GM12864 (cell line): ENCODE data around the gene CLCN3.

Experiments
- DNase-seq: peaks from one replicate; pipeline ENCODE4 v3.0.0-alpha.2; 2011; ENCODE audit warnings: low read depth
- H3K4me3 ChIP-seq: 2 replicates; pipeline ENCODE4 v1.5.1; 2011; ENCODE audit warnings: mild to moderate bottlenecking, low read depth, low read length, control low read depth
- TF ChIP-seq, protein P1 (sequence below): IDR thresholded peaks from 2 replicates; pipeline ENCODE4 v1.5.1; 2011; ENCODE audit warnings: low read depth, mild to moderate bottlenecking, moderate library complexity, low read length, control low read depth, inconsistent platforms; ENCODE audit errors: missing control alignments

The CLCN3 gene

DNA sequence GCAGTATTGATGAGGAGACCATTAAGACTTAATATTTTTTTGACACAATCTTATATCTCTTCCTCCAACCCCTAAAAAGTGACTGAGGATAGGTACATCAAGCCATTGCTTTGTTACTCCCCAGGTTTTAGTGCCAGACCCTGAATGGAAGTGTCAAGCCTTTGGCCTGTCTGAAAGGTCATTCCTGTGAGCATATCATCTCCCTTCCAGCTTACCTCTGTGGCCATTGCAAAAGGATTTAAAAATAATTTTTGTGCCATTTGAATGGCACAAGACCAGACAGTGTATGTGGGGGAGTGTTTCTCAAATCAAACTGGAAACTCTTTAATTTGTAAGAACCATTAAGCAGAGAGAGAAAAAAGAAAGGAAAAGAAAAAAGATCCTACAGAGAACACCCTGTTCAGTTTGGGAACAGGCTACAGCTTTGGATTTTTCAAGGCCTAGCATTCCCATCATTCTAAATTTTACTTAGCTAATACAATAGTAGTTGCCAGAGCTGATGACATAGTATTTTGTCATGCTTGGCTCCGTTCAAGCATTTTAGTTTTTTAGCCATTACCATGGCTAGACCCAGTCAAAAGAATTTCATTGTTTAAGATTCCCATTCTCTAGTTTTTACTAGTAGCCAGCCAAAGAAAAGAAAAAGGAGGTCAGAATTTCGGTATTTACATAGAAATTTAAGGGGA, 87.7 kb downstream of the CLCN3 start:
- TF ChIP-seq, protein P1, sequence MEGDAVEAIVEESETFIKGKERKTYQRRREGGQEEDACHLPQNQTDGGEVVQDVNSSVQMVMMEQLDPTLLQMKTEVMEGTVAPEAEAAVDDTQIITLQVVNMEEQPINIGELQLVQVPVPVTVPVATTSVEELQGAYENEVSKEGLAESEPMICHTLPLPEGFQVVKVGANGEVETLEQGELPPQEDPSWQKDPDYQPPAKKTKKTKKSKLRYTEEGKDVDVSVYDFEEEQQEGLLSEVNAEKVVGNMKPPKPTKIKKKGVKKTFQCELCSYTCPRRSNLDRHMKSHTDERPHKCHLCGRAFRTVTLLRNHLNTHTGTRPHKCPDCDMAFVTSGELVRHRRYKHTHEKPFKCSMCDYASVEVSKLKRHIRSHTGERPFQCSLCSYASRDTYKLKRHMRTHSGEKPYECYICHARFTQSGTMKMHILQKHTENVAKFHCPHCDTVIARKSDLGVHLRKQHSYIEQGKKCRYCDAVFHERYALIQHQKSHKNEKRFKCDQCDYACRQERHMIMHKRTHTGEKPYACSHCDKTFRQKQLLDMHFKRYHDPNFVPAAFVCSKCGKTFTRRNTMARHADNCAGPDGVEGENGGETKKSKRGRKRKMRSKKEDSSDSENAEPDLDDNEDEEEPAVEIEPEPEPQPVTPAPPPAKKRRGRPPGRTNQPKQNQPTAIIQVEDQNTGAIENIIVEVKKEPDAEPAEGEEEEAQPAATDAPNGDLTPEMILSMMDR: no peak
- no peak overlapping the region for H3K4me3 ChIP-seq
- no peak for DNase-seq

DNA sequence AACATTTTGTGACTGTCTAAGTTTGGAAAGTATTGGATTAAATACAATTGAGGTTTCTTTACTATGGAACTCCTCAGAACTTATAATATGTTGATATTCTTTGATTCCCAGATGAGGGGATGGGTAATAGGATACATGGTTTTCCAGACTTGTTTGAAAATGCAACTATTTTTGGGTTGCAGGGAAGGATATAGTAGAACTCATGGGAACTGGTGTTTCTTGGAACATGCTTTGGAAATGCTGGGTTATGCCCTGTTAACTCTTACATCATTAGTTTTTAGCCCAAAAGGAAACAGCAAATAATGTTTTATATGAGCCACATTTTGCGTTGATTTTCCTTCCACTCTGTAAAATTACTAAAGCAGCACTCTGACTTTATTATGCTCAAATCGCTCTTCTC, 95.4 kb downstream of the CLCN3 start:
- TF ChIP-seq, protein P1: no peak
- H3K4me3 ChIP-seq: no peak overlapping the region
- no peak for DNase-seq

DNA sequence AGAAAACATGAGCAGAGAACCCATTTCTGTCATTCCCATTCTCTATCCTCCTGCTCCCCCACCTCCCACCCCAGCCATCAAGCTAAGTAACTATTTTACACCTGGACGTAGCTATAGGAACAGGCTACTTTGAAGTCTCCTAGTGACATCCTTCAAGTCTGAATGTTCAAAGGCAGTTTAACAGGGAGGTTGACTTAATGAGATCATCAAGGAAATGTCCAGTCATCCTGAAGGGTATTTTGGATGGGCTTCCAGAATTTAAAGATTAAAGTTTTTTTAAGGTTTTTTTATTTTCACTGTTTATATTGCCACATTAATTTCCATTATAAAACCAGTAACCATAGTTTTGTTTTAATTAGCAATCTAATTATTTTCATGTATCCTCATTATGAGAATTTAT, 96.3 kb downstream of the CLCN3 start:
- no peak for DNase-seq
- H3K4me3 ChIP-seq: no peak overlapping the region
- TF ChIP-seq, protein P1: no peak

DNA sequence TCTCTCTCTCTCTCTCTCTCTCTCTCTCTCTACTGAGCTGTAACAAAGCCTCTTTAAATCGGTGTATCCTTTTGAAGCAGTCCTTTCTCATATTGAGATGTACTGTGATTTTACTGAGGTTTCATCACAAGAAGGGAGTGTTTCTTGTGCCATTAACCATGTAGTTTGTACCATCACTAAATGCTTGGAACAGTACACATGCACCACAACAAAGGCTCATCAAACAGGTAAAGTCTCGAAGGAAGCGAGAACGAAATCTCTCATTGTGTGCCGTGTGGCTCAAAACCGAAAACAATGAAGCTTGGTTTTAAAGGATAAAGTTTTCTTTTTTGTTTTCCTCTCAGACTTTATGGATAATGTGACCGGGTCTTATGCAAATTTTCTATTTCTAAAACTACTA, 100.2 kb downstream of the CLCN3 start:
- no peak overlapping the region for H3K4me3 ChIP-seq
- TF ChIP-seq, protein P1: no peak
- DNase-seq: no peak

DNA sequence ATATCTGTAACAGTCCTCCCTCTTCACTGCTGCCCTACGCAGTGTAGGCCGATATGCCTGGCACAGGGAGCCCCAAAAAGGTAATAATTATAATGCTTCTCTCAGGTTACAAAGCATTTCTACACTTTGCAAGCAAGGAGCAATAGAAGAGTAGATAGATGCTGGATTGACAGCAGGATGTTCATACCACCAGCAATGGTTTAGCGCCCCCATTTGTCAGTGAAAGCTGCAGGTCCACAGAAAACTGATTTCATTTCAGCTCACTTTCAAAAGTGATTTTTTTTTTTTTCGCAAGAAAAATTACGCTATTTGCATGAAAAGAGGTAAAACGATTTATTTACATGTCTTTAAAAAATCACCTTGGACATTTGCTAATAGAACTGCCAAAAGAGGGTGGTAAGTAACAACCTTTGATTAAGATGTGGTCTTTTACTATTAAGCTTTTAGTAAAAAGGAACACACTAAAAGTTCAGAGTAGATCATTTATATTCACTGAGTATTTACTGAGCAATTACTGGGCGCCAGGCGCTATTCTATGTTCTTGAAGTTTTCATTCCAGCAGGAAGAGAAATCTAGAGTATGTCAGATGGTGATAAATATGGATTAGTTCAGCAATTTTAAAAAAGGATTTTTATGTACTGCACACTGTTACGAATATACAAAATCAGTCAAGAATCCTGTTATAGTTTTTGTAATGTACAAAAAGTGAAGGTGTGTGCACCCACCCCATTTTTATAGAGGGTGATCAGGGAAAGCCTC, 103.0 kb downstream of the CLCN3 start:
- no peak for DNase-seq
- no peak overlapping the region for H3K4me3 ChIP-seq
- TF ChIP-seq, protein P1: no peak

DNA sequence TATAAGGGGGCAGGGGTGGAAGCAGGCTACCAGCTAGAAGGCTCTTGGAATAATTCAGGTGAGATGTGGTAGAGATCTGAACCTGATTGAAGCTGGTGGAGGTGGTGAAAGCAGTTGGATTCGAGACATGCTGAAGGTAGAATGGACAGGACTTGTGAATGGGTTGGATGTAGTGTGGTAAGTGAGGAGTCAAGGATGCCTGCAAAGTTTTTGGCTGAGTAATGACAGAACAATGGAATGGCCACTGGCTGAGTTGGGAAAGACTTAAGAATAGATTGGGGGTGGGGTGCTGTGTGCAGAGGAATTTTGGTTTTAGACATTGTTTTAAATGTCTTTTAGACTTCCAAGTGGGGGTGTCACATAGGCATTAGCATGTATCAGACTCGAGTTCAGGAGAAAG, 103.9 kb downstream of the CLCN3 start:
- no peak overlapping the region for H3K4me3 ChIP-seq
- no peak for DNase-seq
- TF ChIP-seq, protein P1: no peak
